ENCODE measurements around the gene KCNK5. TPM values are rescaled to one million over a fixed set of nuclear protein-coding genes. Genes with fewer than 3 reads are reported as not detected.

Gene KCNK5
- total and polyA plus RNA-seq, 2 donors (not counting 3 experiments of a cell fraction or from before 2014, with no cell fraction given), result not detected

DNA sequence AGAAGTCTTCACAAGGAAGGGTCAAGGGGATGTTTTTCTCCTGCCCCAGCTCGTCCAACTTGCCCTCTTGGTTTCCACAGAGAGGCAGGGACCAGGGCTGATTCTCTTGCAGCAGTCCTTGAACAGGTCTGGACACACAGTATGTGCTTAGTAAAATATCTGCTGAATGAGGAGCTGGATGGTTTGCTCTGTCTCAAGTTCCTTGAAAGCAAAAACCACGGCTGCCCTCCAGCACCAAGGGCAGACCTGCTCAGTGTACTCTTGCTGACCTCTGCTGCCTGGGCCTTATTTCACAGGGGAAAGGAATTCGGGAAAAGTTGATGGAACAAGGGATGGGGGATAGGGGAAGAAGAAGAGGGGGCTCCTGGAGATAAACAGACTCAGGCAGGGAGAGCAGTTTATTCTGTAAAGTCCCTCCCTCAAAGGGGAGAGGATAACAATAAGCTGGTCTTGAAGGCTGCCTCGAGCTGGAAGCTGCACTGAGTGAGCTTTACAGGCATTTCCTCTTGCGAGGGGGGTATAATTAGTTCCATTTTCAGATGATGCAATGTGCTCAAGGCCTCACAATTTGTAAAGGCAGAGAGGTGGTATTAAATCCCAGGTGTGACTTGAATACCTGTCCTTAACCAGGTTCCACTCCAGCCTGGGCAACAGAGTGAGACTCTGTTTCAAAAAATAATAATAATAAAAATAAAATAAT, 10.3 kb downstream of the KCNK5 start:
- ChIA-PET POLR2A (no interaction called here), CTCF (interaction anchor here (1.3 kb wide), 1 partner anchor 84 kb away, joined by 3 read pairs; no protein-coding TSS in a partner anchor)
- H3K4me2 ChIP-seq (ENCODE audit: insufficient read depth, low read length), result no peak overlapping the region
- H3K9ac ChIP-seq (replicated peaks; ENCODE audit: extremely low read depth, insufficient read depth, low read length), result no peak overlapping the region
- no peaks in the 10 kb centered on the region for H4K20me1 ChIP-seq (replicated peaks; ENCODE audit: control insufficient read depth, extremely low read depth, insufficient read depth, low read length)
- H3K36me3 ChIP-seq (ENCODE audit: control insufficient read depth in 2 of 2, extremely low read depth in 1 of 2, insufficient read depth in 2 of 2, low read length in 2 of 2), result no peaks in the 10 kb centered on the region
- no peaks in the 10 kb centered on the region for H3K9me1 ChIP-seq (replicated peaks; ENCODE audit: control insufficient read depth, extremely low read depth, insufficient read depth, low read length)
- H2AFZ ChIP-seq (ENCODE audit: low read depth, low read length), result no peak overlapping the region
- no peak for DNase-seq (ENCODE audit: low read depth, low spot score)
- no peaks in the 10 kb centered on the region for H3K9me3 ChIP-seq (replicated peaks; ENCODE audit: control insufficient read depth, insufficient read depth, low read length)
- intact Hi-C loops (cut with micrococcal nuclease) (no loop called here), dilution Hi-C loops (cut with MboI; ENCODE audit: extremely low pct_ligation_motif_present, low sequenced_read_pairs) (no loop called here)
- no peaks in the 10 kb centered on the region for H3K79me2 ChIP-seq (ENCODE audit: control insufficient read depth, insufficient read depth, low read length)
- H3K4me3 ChIP-seq (replicated peaks in 1 of 3; ENCODE audit: insufficient read depth in 1 of 3, low read depth in 1 of 3, low read length in 3 of 3), result no peak overlapping the region
- H3K27ac ChIP-seq (ENCODE audit: insufficient read depth, low read depth, low read length), result no peak overlapping the region
- no peaks in the 10 kb centered on the region for H3K27me3 ChIP-seq (ENCODE audit: control insufficient read depth in 2 of 2, insufficient read depth in 2 of 2, low read length in 2 of 2)
- no peak for FAIRE-seq
- no peak for TF ChIP-seq POLR2AphosphoS5 (IDR thresholded peaks at IDR 0.05; ENCODE audit: insufficient read depth, low read depth, low read length)
- TF ChIP-seq EZH2 (IDR thresholded peaks at IDR 0.05; ENCODE audit: borderline replicate concordance, low read depth, low read length, severe bottlenecking), result no peak
- TF ChIP-seq, protein P1, sequence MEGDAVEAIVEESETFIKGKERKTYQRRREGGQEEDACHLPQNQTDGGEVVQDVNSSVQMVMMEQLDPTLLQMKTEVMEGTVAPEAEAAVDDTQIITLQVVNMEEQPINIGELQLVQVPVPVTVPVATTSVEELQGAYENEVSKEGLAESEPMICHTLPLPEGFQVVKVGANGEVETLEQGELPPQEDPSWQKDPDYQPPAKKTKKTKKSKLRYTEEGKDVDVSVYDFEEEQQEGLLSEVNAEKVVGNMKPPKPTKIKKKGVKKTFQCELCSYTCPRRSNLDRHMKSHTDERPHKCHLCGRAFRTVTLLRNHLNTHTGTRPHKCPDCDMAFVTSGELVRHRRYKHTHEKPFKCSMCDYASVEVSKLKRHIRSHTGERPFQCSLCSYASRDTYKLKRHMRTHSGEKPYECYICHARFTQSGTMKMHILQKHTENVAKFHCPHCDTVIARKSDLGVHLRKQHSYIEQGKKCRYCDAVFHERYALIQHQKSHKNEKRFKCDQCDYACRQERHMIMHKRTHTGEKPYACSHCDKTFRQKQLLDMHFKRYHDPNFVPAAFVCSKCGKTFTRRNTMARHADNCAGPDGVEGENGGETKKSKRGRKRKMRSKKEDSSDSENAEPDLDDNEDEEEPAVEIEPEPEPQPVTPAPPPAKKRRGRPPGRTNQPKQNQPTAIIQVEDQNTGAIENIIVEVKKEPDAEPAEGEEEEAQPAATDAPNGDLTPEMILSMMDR (IDR thresholded peaks at IDR 0.05; ENCODE audit: extremely low read depth in 1 of 2, insufficient read depth in 1 of 2, low read depth in 1 of 2, low read length in 2 of 2), result no peak
- no peak for TF ChIP-seq MAX (IDR thresholded peaks at IDR 0.05; ENCODE audit: insufficient read depth, insufficient read length)
- no peak for TF ChIP-seq FOS (IDR thresholded peaks at IDR 0.05; ENCODE audit: borderline replicate concordance, insufficient read depth, low read length)
- no peaks in the 10 kb centered on the region for H3K4me1 ChIP-seq (ENCODE audit: control insufficient read depth, extremely low read depth, insufficient read depth, low read length)
- BruUV-seq (replicated peaks), result no TSS peak
